Neural cell (in vitro differentiated cells): ENCODE measurements around the gene CSTF1. TPM values are rescaled to one million over a fixed set of nuclear protein-coding genes. Genes with fewer than 3 reads are reported as not detected.

ENCODE experiments used
- H2AFZ ChIP-seq: fragments of 200-600, 300-800 bp; sonication (generic), shearing (Covaris generic); 2 replicates; pipeline ENCODE4 v1.6.0; 2014; ENCODE audit warnings: low read depth, mild to moderate bottlenecking, antibody characterized with exemption, low read length, moderate library complexity
- H3F3A ChIP-seq: fragments of 200-600 bp; shearing (Covaris generic); 2 replicates; pipeline ENCODE4 v1.6.1; 2016; ENCODE audit warnings: mild to moderate bottlenecking, moderate library complexity, mixed read lengths, antibody characterized with exemption, low read length; ENCODE audit not compliant: insufficient read depth, poor library complexity, severe bottlenecking
- H3K27ac ChIP-seq: fragments of 200-600, 300-800 bp; sonication (generic), shearing (Covaris generic); 2 replicates; pipeline ENCODE4 v1.5.1; 2014; ENCODE audit warnings: mild to moderate bottlenecking, low read length, moderate library complexity
- H3K27me3 ChIP-seq: fragments of 300-800, 200-600 bp; sonication (generic), shearing (Covaris generic); 2 replicates; pipeline ENCODE4 v1.6.0; 2014; ENCODE audit warnings: mild to moderate bottlenecking, low read depth, low read length, moderate library complexity; ENCODE audit not compliant: insufficient read depth
- H3K36me3 ChIP-seq: fragments of 300-800, 200-600 bp; sonication (generic), shearing (Covaris generic); 2 replicates; pipeline ENCODE4 v1.5.1; 2014; ENCODE audit warnings: mild to moderate bottlenecking, antibody characterized with exemption, low read length, moderate library complexity; ENCODE audit not compliant: insufficient read depth
- H3K4me2 ChIP-seq: fragments of 300-800, 200-600 bp; sonication (generic), shearing (Covaris generic); 2 replicates; pipeline ENCODE4 v1.6.0; 2014; ENCODE audit warnings: mild to moderate bottlenecking, low read length
- H3K4me3 ChIP-seq: fragments of 300-800, 200-600 bp; sonication (generic), shearing (Covaris generic); 2 replicates; pipeline ENCODE4 v1.5.1; 2014; ENCODE audit warnings: mild to moderate bottlenecking, low read length, moderate library complexity
- H3K79me2 ChIP-seq: fragments of 200-600 bp; shearing (Covaris generic); replicated peaks from 2 replicates; pipeline ENCODE4 v1.6.0; 2014; ENCODE audit warnings: mild to moderate bottlenecking, low read length, moderate library complexity; ENCODE audit not compliant: insufficient read depth
- H3K9ac ChIP-seq: fragments of 300-800, 200-600 bp; sonication (generic), shearing (Covaris generic); 2 replicates; pipeline ENCODE4 v1.6.1; 2016; ENCODE audit warnings: mild to moderate bottlenecking, low read length, mixed read lengths
- H3K9me2 ChIP-seq: fragments of 200-600 bp; shearing (Covaris generic); 2 replicates; pipeline ENCODE4 v1.6.1; 2016; ENCODE audit warnings: mild to moderate bottlenecking, low read length, mixed read lengths; ENCODE audit not compliant: insufficient read depth
- H3K9me3 ChIP-seq: fragments of 200-600, 300-800 bp; sonication (generic), shearing (Covaris generic); 2 replicates; pipeline ENCODE4 v1.6.1; 2016; ENCODE audit warnings: mild to moderate bottlenecking, mixed run types, low read length, moderate library complexity, mixed read lengths
- H4K20me1 ChIP-seq: fragments of 200-600 bp; shearing (Covaris generic); 2 replicates; pipeline ENCODE4 v1.6.1; 2016; ENCODE audit warnings: mild to moderate bottlenecking, mixed run types; ENCODE audit not compliant: insufficient read depth
- EP300 ChIP-seq: fragments of 450-650 bp; conservative IDR thresholded peaks from 2 replicates; pipeline ENCODE4 v1.6.1; 2014; ENCODE audit warnings: antibody characterized with exemption, mild to moderate bottlenecking, moderate library complexity; ENCODE audit not compliant: poor library complexity, severe bottlenecking
- EZH2 ChIP-seq: fragments of 200-600, 300-800 bp; shearing (Covaris generic), sonication (generic); IDR thresholded peaks from 2 replicates; pipeline ENCODE4 v1.6.1; 2014; ENCODE audit warnings: antibody characterized with exemption, low read length, borderline replicate concordance, mild to moderate bottlenecking; ENCODE audit not compliant: insufficient read depth, poor library complexity, severe bottlenecking
- MXI1 ChIP-seq: fragments of 450-650 bp; conservative IDR thresholded peaks from 2 replicates; pipeline ENCODE4 v1.6.1; 2014; ENCODE audit warnings: antibody characterized with exemption, mild to moderate bottlenecking; ENCODE audit not compliant: poor library complexity, severe bottlenecking
- POLR2AphosphoS5 ChIP-seq: IDR thresholded peaks from 2 replicates; pipeline ENCODE4 v1.6.1; 2012
- RAD21 ChIP-seq: fragments of 450-650 bp; conservative IDR thresholded peaks from 2 replicates; pipeline ENCODE4 v1.6.1; 2014; ENCODE audit warnings: antibody characterized with exemption, mild to moderate bottlenecking, moderate library complexity
- SMC3 ChIP-seq: fragments of 450-650 bp; conservative IDR thresholded peaks from 2 replicates; pipeline ENCODE4 v1.6.1; 2014; ENCODE audit warnings: antibody characterized with exemption, mild to moderate bottlenecking, moderate library complexity; ENCODE audit not compliant: poor library complexity
- TAF1 ChIP-seq: IDR thresholded peaks from 2 replicates; pipeline ENCODE4 v1.6.1; 2012; ENCODE audit warnings: low read depth
- polyA plus RNA-seq: library from polyadenylated mRNA; depleted of rRNA; stranded (reverse); fragments of >200 nt; gene quantifications from 2 replicates; pipeline ENCODE4 v1.2.3, GENCODE V29; 2014
- TF ChIP-seq, protein P1 (sequence below): fragments of 450-650 bp; IDR thresholded peaks from 2 replicates; pipeline ENCODE4 v1.5.1; 2014; ENCODE audit warnings: antibody characterized with exemption, mild to moderate bottlenecking, moderate library complexity; ENCODE audit not compliant: poor library complexity, severe bottlenecking
- TF ChIP-seq, protein P2 (sequence below): IDR thresholded peaks from 2 replicates; pipeline ENCODE4 v1.6.1; 2012; ENCODE audit warnings: borderline replicate concordance

The CSTF1 gene
- polyA plus RNA-seq, 1 donor from 2014 or later: 24.0 TPM

DNA sequence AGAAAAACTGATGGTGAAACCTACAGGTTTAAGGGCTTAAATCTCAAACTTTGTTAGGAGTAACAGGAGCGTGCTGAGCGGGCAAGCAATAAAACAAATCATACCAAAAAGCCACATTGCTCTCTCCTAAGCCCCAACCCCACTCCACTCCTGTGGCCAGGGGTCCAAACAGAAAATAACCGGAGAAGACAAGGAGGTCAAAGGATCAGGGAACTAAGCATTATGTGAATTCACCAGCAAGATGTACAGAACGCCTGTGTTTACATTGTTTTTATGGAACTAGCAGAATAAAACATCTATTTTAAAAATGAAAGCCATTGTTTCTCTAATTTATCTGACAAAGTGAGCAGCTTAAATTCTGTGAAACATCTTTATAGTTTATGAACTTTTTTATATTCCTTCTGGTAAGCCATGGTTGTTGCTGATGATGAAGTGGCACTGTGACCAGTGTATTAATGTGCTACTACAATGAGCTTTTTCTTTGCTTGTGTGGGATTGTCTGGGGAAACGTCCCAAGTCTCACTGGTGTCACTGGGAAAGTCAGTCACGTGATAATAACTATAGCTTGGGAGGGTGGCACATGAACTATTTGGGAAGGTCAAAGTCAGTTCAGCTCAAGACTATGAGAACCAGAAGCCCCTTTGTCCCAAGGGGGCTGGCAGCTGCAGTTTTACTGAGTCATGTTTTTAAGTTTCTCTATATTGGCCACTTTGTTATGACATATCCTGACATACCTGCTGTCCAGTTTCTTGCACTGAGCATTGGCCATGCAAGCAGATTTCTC lies 23.9 kb upstream of the CSTF1 start:
- Histone ChIP-seq H3F3A (no peaks in the 10 kb centered on the region), H3K27ac (no peak overlapping the region), H3K9me3 (no peaks in the 10 kb centered on the region), H3K79me2 (no peaks in the 10 kb centered on the region), H3K4me3 (no peak overlapping the region), H3K9ac (no peak overlapping the region), H3K36me3 (no peaks in the 10 kb centered on the region), H3K27me3 (no peaks in the 10 kb centered on the region), H2AFZ (no peak overlapping the region), H4K20me1 (no peaks in the 10 kb centered on the region), H3K4me2 (no peak overlapping the region), H3K9me2 (no peaks in the 10 kb centered on the region)
- TF ChIP-seq, protein P1, sequence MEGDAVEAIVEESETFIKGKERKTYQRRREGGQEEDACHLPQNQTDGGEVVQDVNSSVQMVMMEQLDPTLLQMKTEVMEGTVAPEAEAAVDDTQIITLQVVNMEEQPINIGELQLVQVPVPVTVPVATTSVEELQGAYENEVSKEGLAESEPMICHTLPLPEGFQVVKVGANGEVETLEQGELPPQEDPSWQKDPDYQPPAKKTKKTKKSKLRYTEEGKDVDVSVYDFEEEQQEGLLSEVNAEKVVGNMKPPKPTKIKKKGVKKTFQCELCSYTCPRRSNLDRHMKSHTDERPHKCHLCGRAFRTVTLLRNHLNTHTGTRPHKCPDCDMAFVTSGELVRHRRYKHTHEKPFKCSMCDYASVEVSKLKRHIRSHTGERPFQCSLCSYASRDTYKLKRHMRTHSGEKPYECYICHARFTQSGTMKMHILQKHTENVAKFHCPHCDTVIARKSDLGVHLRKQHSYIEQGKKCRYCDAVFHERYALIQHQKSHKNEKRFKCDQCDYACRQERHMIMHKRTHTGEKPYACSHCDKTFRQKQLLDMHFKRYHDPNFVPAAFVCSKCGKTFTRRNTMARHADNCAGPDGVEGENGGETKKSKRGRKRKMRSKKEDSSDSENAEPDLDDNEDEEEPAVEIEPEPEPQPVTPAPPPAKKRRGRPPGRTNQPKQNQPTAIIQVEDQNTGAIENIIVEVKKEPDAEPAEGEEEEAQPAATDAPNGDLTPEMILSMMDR: no peak
- TF ChIP-seq, protein P2, sequence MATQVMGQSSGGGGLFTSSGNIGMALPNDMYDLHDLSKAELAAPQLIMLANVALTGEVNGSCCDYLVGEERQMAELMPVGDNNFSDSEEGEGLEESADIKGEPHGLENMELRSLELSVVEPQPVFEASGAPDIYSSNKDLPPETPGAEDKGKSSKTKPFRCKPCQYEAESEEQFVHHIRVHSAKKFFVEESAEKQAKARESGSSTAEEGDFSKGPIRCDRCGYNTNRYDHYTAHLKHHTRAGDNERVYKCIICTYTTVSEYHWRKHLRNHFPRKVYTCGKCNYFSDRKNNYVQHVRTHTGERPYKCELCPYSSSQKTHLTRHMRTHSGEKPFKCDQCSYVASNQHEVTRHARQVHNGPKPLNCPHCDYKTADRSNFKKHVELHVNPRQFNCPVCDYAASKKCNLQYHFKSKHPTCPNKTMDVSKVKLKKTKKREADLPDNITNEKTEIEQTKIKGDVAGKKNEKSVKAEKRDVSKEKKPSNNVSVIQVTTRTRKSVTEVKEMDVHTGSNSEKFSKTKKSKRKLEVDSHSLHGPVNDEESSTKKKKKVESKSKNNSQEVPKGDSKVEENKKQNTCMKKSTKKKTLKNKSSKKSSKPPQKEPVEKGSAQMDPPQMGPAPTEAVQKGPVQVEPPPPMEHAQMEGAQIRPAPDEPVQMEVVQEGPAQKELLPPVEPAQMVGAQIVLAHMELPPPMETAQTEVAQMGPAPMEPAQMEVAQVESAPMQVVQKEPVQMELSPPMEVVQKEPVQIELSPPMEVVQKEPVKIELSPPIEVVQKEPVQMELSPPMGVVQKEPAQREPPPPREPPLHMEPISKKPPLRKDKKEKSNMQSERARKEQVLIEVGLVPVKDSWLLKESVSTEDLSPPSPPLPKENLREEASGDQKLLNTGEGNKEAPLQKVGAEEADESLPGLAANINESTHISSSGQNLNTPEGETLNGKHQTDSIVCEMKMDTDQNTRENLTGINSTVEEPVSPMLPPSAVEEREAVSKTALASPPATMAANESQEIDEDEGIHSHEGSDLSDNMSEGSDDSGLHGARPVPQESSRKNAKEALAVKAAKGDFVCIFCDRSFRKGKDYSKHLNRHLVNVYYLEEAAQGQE: no peak
- no peak for TF ChIP-seq EZH2
- TF ChIP-seq SMC3: no peak
- TF ChIP-seq TAF1: no peak
- no peak for TF ChIP-seq MXI1
- TF ChIP-seq EP300: no peak
- no peak for TF ChIP-seq POLR2AphosphoS5
- TF ChIP-seq RAD21: no peak

DNA sequence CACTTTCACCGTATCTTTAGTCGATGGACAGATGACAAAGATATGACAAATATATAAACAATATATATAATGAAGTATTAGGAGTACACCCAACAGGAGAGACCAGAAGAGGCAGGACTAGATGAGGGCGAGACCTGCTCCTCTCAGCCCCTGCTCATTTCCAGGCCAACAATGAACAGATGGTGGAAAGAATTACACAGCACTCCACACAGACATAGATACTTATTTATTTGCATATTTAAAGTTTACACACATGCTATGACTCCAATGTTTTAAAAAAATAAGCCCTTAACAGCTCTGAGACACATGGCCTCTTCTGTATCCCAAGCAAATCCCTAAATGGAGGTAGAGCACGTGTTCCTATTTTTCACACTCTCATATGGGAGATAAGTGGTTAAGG lies 23.3 kb upstream of the CSTF1 start:
- Histone ChIP-seq H3K36me3 (no peaks in the 10 kb centered on the region), H3F3A (no peaks in the 10 kb centered on the region), H3K79me2 (no peaks in the 10 kb centered on the region), H4K20me1 (no peaks in the 10 kb centered on the region), H3K27me3 (no peaks in the 10 kb centered on the region), H3K9me2 (no peaks in the 10 kb centered on the region), H3K4me3 (no peak overlapping the region), H3K9ac (no peak overlapping the region), H3K4me2 (no peak overlapping the region), H3K27ac (no peak overlapping the region), H2AFZ (no peak overlapping the region), H3K9me3 (no peaks in the 10 kb centered on the region)
- TF ChIP-seq EZH2: no peak
